Ovary (tissue), 3 donors: ENCODE data around the gene LRP1-AS.

Experiments used
- CTCF ChIP-seq, 3 donors: fragments of 450-650 bp in 2 of 3; fragments of 200-600 bp in 1 of 3; IDR thresholded peaks; one replicate each; pipeline versions ENCODE4 v1.5.1 to v1.8.0; 2016 to 2022; ENCODE audit warnings: antibody characterized with exemption in 3 of 3, mild to moderate bottlenecking in 1 of 3
- EP300 ChIP-seq: sonication (generic); formaldehyde crosslinking; IDR thresholded peaks from one replicate; pipeline ENCODE4 v1.6.1; 2017; ENCODE audit warnings: antibody characterized with exemption
- POLR2A ChIP-seq: fragments of 450-650 bp; IDR thresholded peaks from one replicate; pipeline ENCODE4 v1.6.1; 2017; ENCODE audit warnings: antibody characterized with exemption, mild to moderate bottlenecking, moderate library complexity
- donor health status: DM: no; HTN: no; CAD: no.

- TF ChIP-seq CTCF (IDR thresholded peaks at IDR 0.05) (no peak), POLR2A (no peak), EP300 (no peak)
Observed at GRCh38 chr12:57166971-57167371, 19.6 kb upstream of the LRP1-AS start.
